ENCODE results near the gene ZNF580.

ZNF580 gene

GRCh38 chr19:55679343-55680257 lies 38.8 kb downstream of the ZNF580 start:
- no peak for DNase-seq

GRCh38 chr19:55680339-55681130 lies 39.7 kb downstream of the ZNF580 start:
- DNase-seq, result no peak

- no peak for DNase-seq
Observed at GRCh38 chr19:55681131-55682092, 40.6 kb downstream of the ZNF580 start.

GRCh38 chr19:55683449-55684261 lies 42.9 kb downstream of the ZNF580 start:
- DNase-seq, result no peak

- DNase-seq, result no peak
Observed at GRCh38 chr19:55684946-55685681, 44.3 kb downstream of the ZNF580 start.

GRCh38 chr19:55685776-55686175 lies 45.0 kb downstream of the ZNF580 start:
- DNase-seq, result no peak

GRCh38 chr19:55686311-55687050 lies 45.7 kb downstream of the ZNF580 start:
- no peak for DNase-seq

GRCh38 chr19:55687281-55688201 lies 46.7 kb downstream of the ZNF580 start:
- DNase-seq, result no peak

GRCh38 chr19:55688422-55689218 lies 47.8 kb downstream of the ZNF580 start:
- no peak for DNase-seq

GRCh38 chr19:55689411-55690108 lies 48.8 kb downstream of the ZNF580 start:
- no peak for DNase-seq

GRCh38 chr19:55690109-55690768 lies 49.4 kb downstream of the ZNF580 start:
- DNase-seq, result no peak

- no peak for DNase-seq
Observed at GRCh38 chr19:55690769-55691545, 50.2 kb downstream of the ZNF580 start.

GRCh38 chr19:55691561-55692481 lies 51.0 kb downstream of the ZNF580 start:
- no peak for DNase-seq

- no peak for DNase-seq
Observed at GRCh38 chr19:55692681-55693081, 51.9 kb downstream of the ZNF580 start.

Measured in SW 1271 (cell line).